Esophagus (tissue), 2 donors: ENCODE measurements around the gene KCND1. TPM values are rescaled to one million over a fixed set of nuclear protein-coding genes. Genes with fewer than 3 reads are reported as not detected.
"Not testable (repeated sequence)": the region's sequence is repeated elsewhere in the genome, so short reads cannot be mapped to it uniquely, and the experiment has no call there.

ENCODE experiments used
- H3K27ac ChIP-seq, 2 donors: one replicate each; pipeline ENCODE4 v1.5.1; 2013; ENCODE audit warnings: low read depth in 2 of 2, mild to moderate bottlenecking in 2 of 2, inconsistent platforms in 1 of 2, low read length in 1 of 2, moderate library complexity in 1 of 2
- H3K27me3 ChIP-seq, 2 donors: one replicate each; pipeline ENCODE4 v1.6.1; 2013; ENCODE audit warnings: low read length in 2 of 2, control low read depth in 1 of 2, mild to moderate bottlenecking in 1 of 2; ENCODE audit not compliant: insufficient read depth in 2 of 2, control insufficient read depth in 1 of 2
- H3K36me3 ChIP-seq, 2 donors: one replicate each; pipeline ENCODE4 v1.6.1; 2013; ENCODE audit warnings: low read length in 1 of 2; ENCODE audit not compliant: control insufficient read depth in 2 of 2, insufficient read depth in 2 of 2
- H3K4me1 ChIP-seq, 2 donors: one replicate each; pipeline ENCODE4 v1.6.1; 2013; ENCODE audit warnings: low read length in 1 of 2; ENCODE audit not compliant: control insufficient read depth in 2 of 2, insufficient read depth in 2 of 2
- H3K4me3 ChIP-seq, 2 donors: one replicate each; pipeline ENCODE4 v1.5.1; 2013; ENCODE audit warnings: low read length in 2 of 2, mild to moderate bottlenecking in 2 of 2, low read depth in 1 of 2, moderate library complexity in 1 of 2
- H3K9me3 ChIP-seq, 2 donors: one replicate each; pipeline ENCODE4 v1.6.1; 2013; ENCODE audit warnings: mild to moderate bottlenecking in 2 of 2, low read depth in 1 of 2, low read length in 1 of 2, moderate library complexity in 1 of 2; ENCODE audit not compliant: control insufficient read depth in 2 of 2, insufficient read depth in 1 of 2
- WGBS, 2 donors: extraction: QIAGEN DNeasy Blood & Tissue Kit; methylation state at CpG; one replicate each; pipeline ENCODE4 v1.1.7; 2013; 5-methylcytosine and 5-hydroxymethylcytosine counted together
- polyA plus RNA-seq, 2 donors: library from polyadenylated mRNA; stranded (reverse); fragments of 200-250 nt; gene quantifications; one replicate each; pipeline ENCODE4 v1.2.3, GENCODE V29; 2013
- donor health status: healthy with polysubstance abuse.
- donor health status: Bipolar disorder and iron deficiency.

Gene KCND1
- polyA plus RNA-seq, 2 donors, result 0.25 to 0.41 TPM

GRCh38 chrX:48998391-48998790 is 26.7 kb upstream of the KCND1 start:
- Histone ChIP-seq H3K4me3 (no peak overlapping the region), H3K36me3 (peaks cover 0 to 10% of the 10 kb centered on the region in 2 donors), H3K9me3 (no peaks in the 10 kb centered on the region), H3K27ac (no peak overlapping the region), H3K27me3 (no peaks in the 10 kb centered on the region), H3K4me1 (peaks cover 2 to 7% of the 10 kb centered on the region in 2 donors)
- WGBS, 2 donors, result 81 to 87% methylated on average over 4 of the region's 4 CpGs

- WGBS, 2 donors, result 67 to 79% methylated on average over 1 of the region's 1 CpG
- Histone ChIP-seq H3K36me3 (peaks cover 0 to 14% of the 10 kb centered on the region in 2 donors), H3K4me3 (no peak overlapping the region), H3K4me1 (peaks cover 2 to 7% of the 10 kb centered on the region in 2 donors), H3K27me3 (no peaks in the 10 kb centered on the region), H3K27ac (no peak overlapping the region), H3K9me3 (no peaks in the 10 kb centered on the region)
Observed at GRCh38 chrX:48997865-48998264, 26.2 kb upstream of the KCND1 start.

- H3K27ac ChIP-seq, result no peak overlapping the region
- peaks cover 0 to 14% of the 10 kb centered on the region in 2 donors for H3K36me3 ChIP-seq
- 78 to 93% methylated on average over 3 of the region's 3 CpGs for WGBS, 2 donors
- no peaks in the 10 kb centered on the region for H3K27me3 ChIP-seq
- H3K4me3 ChIP-seq, result no peak overlapping the region
- H3K4me1 ChIP-seq, result peaks cover 2 to 7% of the 10 kb centered on the region in 2 donors
- no peaks in the 10 kb centered on the region for H3K9me3 ChIP-seq
Observed at GRCh38 chrX:48997455-48997854, 25.8 kb upstream of the KCND1 start.

- H3K4me1 ChIP-seq, result peaks cover 2 to 7% of the 10 kb centered on the region in 2 donors
- whole genome bisulfite sequencing, 2 donors, result 74 to 79% methylated on average over 6 of the region's 6 CpGs
- H3K4me3 ChIP-seq, result no peak overlapping the region
- H3K27me3 ChIP-seq, result no peaks in the 10 kb centered on the region
- H3K27ac ChIP-seq, result no peak overlapping the region
- H3K9me3 ChIP-seq, result no peaks in the 10 kb centered on the region
- H3K36me3 ChIP-seq, result peaks cover 0 to 14% of the 10 kb centered on the region in 2 donors
Observed at GRCh38 chrX:48996969-48997368, 25.3 kb upstream of the KCND1 start.

GRCh38 chrX:48992341-48992740 is 20.7 kb upstream of the KCND1 start:
- Histone ChIP-seq H3K9me3 (no peaks in the 10 kb centered on the region), H3K27ac (no peak overlapping the region), H3K27me3 (no peaks in the 10 kb centered on the region), H3K4me1 (no peaks in the 10 kb centered on the region), H3K36me3 (peaks cover 0 to 26% of the 10 kb centered on the region in 2 donors), H3K4me3 (no peak overlapping the region)

- 74 to 84% methylated on average over 4 of the region's 4 CpGs for WGBS, 2 donors
- H3K4me1 ChIP-seq, result no peaks in the 10 kb centered on the region
- peaks cover 0 to 26% of the 10 kb centered on the region in 2 donors for H3K36me3 ChIP-seq
Observed at GRCh38 chrX:48989483-48989882, 17.8 kb upstream of the KCND1 start.

GRCh38 chrX:48983896-48984295 is 12.3 kb upstream of the KCND1 start:
- Histone ChIP-seq H3K9me3 (no peaks in the 10 kb centered on the region), H3K36me3 (peaks cover 0 to 30% of the 10 kb centered on the region in 2 donors), H3K4me1 (no peaks in the 10 kb centered on the region), H3K27me3 (no peaks in the 10 kb centered on the region), H3K27ac (no peak overlapping the region), H3K4me3 (no peak overlapping the region)
- 88 to 98% methylated on average over 3 of the region's 3 CpGs for WGBS, 2 donors

More at GRCh38 chrX:48989483-48989882, 17.8 kb upstream of the KCND1 start:
- Histone ChIP-seq H3K27me3 (no peaks in the 10 kb centered on the region), H3K9me3 (no peaks in the 10 kb centered on the region), H3K4me3 (no peak overlapping the region), H3K27ac (no peak overlapping the region)

- Histone ChIP-seq H3K36me3 (peaks cover 0 to 27% of the 10 kb centered on the region in 2 donors), H3K27me3 (no peaks in the 10 kb centered on the region), H3K27ac (no peak overlapping the region), H3K4me3 (no peak overlapping the region), H3K4me1 (no peaks in the 10 kb centered on the region), H3K9me3 (no peaks in the 10 kb centered on the region)
- WGBS, 2 donors, result 89 to 93% methylated on average over 17 of the region's 17 CpGs
Observed at GRCh38 chrX:48983081-48983480, 11.4 kb upstream of the KCND1 start.

- 89 to 94% methylated on average over 10 of the region's 10 CpGs for WGBS, 2 donors
- H3K9me3 ChIP-seq, result no peaks in the 10 kb centered on the region
- H3K4me3 ChIP-seq, result no peak overlapping the region
- peaks cover 0 to 25% of the 10 kb centered on the region in 2 donors for H3K36me3 ChIP-seq
- H3K27ac ChIP-seq, result no peak overlapping the region
- no peaks in the 10 kb centered on the region for H3K27me3 ChIP-seq
- no peaks in the 10 kb centered on the region for H3K4me1 ChIP-seq
Observed at GRCh38 chrX:48981178-48981577, 9.5 kb upstream of the KCND1 start.

- H3K36me3 ChIP-seq, result peaks cover 0 to 31% of the 10 kb centered on the region in 2 donors
- H3K27me3 ChIP-seq, H3K4me3 ChIP-seq, H3K9me3 ChIP-seq, H3K27ac ChIP-seq, H3K4me1 ChIP-seq: not testable (repeated sequence)
- WGBS, 2 donors, result 88 to 90% methylated on average over 3 to 5 of the region's 10 CpGs
Observed at GRCh38 chrX:48980341-48980740, 8.7 kb upstream of the KCND1 start.
